GM21619 (cell line): ENCODE measurements around the gene IFNA4.
"Not testable (repeated sequence)": the region's sequence is repeated elsewhere in the genome, so short reads cannot be mapped to it uniquely, and the experiment has no call there.

Experiments used
- ATAC-seq: cut with Tn5 transposase; IDR thresholded peaks from one replicate; pipeline ENCODE4 v1.9.1; 2021; ENCODE audit not compliant: unreplicated experiment

The IFNA4 gene

GRCh38 chr9:21187487-21187886, at the start of gene IFNA4:
TSS of gene IFNA4 (minus strand) at chr9:21187587. CDS start at chr9:21187531, 56 bp downstream.
- ATAC-seq, result not testable (repeated sequence)

GRCh38 chr9:21236360-21236714, 49.0 kb upstream of the IFNA4 start:
- not testable (repeated sequence) for ATAC-seq

- peak; percentile 80 for ATAC-seq
Measured at GRCh38 chr9:21235468-21236359, 48.3 kb upstream of the IFNA4 start.

- ATAC-seq, result no peak
Measured at GRCh38 chr9:21234153-21234687, 46.8 kb upstream of the IFNA4 start.

GRCh38 chr9:21233258-21233657, 45.9 kb upstream of the IFNA4 start:
- ATAC-seq, result no peak

GRCh38 chr9:21228122-21228521, 40.7 kb upstream of the IFNA4 start, which contains the start of gene IFNA17:
TSS of gene IFNA17 (minus strand) at chr9:21228222. CDS start at chr9:21228173, 49 bp downstream.
- no peak for ATAC-seq

GRCh38 chr9:21217211-21217610, 29.8 kb upstream of the IFNA4 start, which contains the start of gene IFNA16:
TSS of gene IFNA16 (minus strand) at chr9:21217311. CDS start at chr9:21217305, 6 bp downstream.
- ATAC-seq, result not testable (repeated sequence)

GRCh38 chr9:21213411-21214326, 26.3 kb upstream of the IFNA4 start:
- peak; percentile 67 for ATAC-seq

- ATAC-seq, result not testable (repeated sequence)
Measured at GRCh38 chr9:21212160-21212559, 24.8 kb upstream of the IFNA4 start.

GRCh38 chr9:21210782-21211181, 23.4 kb upstream of the IFNA4 start:
- ATAC-seq, result not testable (repeated sequence)

- ATAC-seq, result no peak
Measured at GRCh38 chr9:21210311-21210710, 22.9 kb upstream of the IFNA4 start.

- ATAC-seq, result not testable (repeated sequence)
Measured at GRCh38 chr9:21207043-21207442, 19.7 kb upstream of the IFNA4 start, which contains the start of gene IFNA10. TSS of gene IFNA10 (minus strand) at chr9:21207143. CDS start at chr9:21207097, 46 bp downstream.

GRCh38 chr9:21205204-21205603, 17.8 kb upstream of the IFNA4 start:
- no peak for ATAC-seq

- not testable (repeated sequence) for ATAC-seq
Measured at GRCh38 chr9:21202105-21202504, 14.7 kb upstream of the IFNA4 start, which contains the start of gene IFNA7. TSS of gene IFNA7 (minus strand) at chr9:21202205. CDS start at chr9:21202165, 40 bp downstream.

GRCh38 chr9:21194867-21195776, 7.7 kb upstream of the IFNA4 start:
- ATAC-seq, result peak; percentile 94

- peak; percentile 93 for ATAC-seq
Measured at GRCh38 chr9:21182810-21183736, 4.3 kb downstream of the IFNA4 start.

GRCh38 chr9:21174671-21175070, 12.7 kb downstream of the IFNA4 start:
- ATAC-seq, result no peak

- no peak for ATAC-seq
Measured at GRCh38 chr9:21172156-21172555, 15.2 kb downstream of the IFNA4 start.

GRCh38 chr9:21171351-21171750, 16.0 kb downstream of the IFNA4 start:
- no peak for ATAC-seq
